ENCODE results near the gene LRFN2. TPM values are rescaled to one million over a fixed set of nuclear protein-coding genes. Genes with fewer than 3 reads are reported as not detected.

The LRFN2 gene
- polyA plus RNA-seq, 3 donors: not detected

GRCh38 chr6:40484066-40484465 lies 103.1 kb downstream of the LRFN2 start:
- Histone ChIP-seq H3K79me2 (ENCODE audit: insufficient read depth, low read length) (no peaks in the 10 kb centered on the region), H3K4me2 (replicated peaks; ENCODE audit: extremely low read depth, low read length, poor library complexity, severe bottlenecking) (no peak overlapping the region), H3K27ac (ENCODE audit: low read depth in 1 of 2, low read length in 2 of 2) (no peak overlapping the region), H3K27me3 (ENCODE audit: control insufficient read depth in 2 of 2, insufficient read depth in 2 of 2, low read length in 2 of 2) (peaks cover 0 to 2% of the 10 kb centered on the region in 2 donors), H3K9ac (ENCODE audit: insufficient read depth, low read length, poor library complexity, severe bottlenecking) (no peak overlapping the region), H3K36me3 (replicated peaks in 1 of 2; ENCODE audit: control insufficient read depth in 1 of 2, insufficient read depth in 2 of 2, low read length in 2 of 2) (no peaks in the 10 kb centered on the region), H3K4me1 (ENCODE audit: control insufficient read depth in 1 of 2, insufficient read depth in 2 of 2, low read length in 2 of 2) (no peaks in the 10 kb centered on the region), H3K9me3 (replicated peaks in 1 of 2; ENCODE audit: control insufficient read depth in 1 of 2, insufficient read depth in 1 of 2, low read length in 2 of 2) (no peaks in the 10 kb centered on the region), H4K20me1 (ENCODE audit: insufficient read depth, low read length) (no peaks in the 10 kb centered on the region), H2AFZ (ENCODE audit: insufficient read depth, low read depth, low read length, poor library complexity, severe bottlenecking) (no peak overlapping the region), H3K4me3 (replicated peaks in 1 of 3; ENCODE audit: low read depth in 2 of 3, low read length in 3 of 3) (no peak overlapping the region)
- WGBS (ENCODE audit: insufficient coverage): 95% methylated on average over 7 of the region's 7 CpGs
- Mint-ChIP-seq H3K4me1 (no peaks in the 10 kb centered on the region), H3K36me3 (no peaks in the 10 kb centered on the region), H3K9me3 (peaks cover 0 to 2% (median 0%) of the 10 kb centered on the region in 7 donors), H3K27me3 (ENCODE audit: low read depth in 3 of 3) (peaks cover 8 to 20% (median 12%) of the 10 kb centered on the region in 3 donors), H3K27ac (no peak overlapping the region), H3K4me3 (no peak overlapping the region)
- DNase-seq: no peak
- intact Hi-C loops (cut with micrococcal nuclease): no loop called here
- TF ChIP-seq CTCF (IDR thresholded peaks at IDR 0.05): no peak

- Mint-ChIP-seq H3K36me3 (no peaks in the 10 kb centered on the region), H3K9me3 (no peaks in the 10 kb centered on the region), H3K4me3 (no peak overlapping the region), H3K4me1 (no peaks in the 10 kb centered on the region), H3K27ac (no peak overlapping the region), H3K27me3 (ENCODE audit: low read depth in 3 of 3) (peaks cover 4 to 21% (median 14%) of the 10 kb centered on the region in 3 donors)
- Histone ChIP-seq H3K36me3 (replicated peaks in 1 of 2; ENCODE audit: control insufficient read depth in 1 of 2, insufficient read depth in 2 of 2, low read length in 2 of 2) (no peaks in the 10 kb centered on the region), H3K4me2 (replicated peaks; ENCODE audit: extremely low read depth, low read length, poor library complexity, severe bottlenecking) (no peak overlapping the region), H4K20me1 (ENCODE audit: insufficient read depth, low read length) (no peaks in the 10 kb centered on the region), H3K27ac (ENCODE audit: low read depth in 1 of 2, low read length in 2 of 2) (no peak overlapping the region), H3K79me2 (ENCODE audit: insufficient read depth, low read length) (no peaks in the 10 kb centered on the region), H3K4me3 (replicated peaks in 1 of 3; ENCODE audit: low read depth in 2 of 3, low read length in 3 of 3) (no peak overlapping the region), H3K9ac (ENCODE audit: insufficient read depth, low read length, poor library complexity, severe bottlenecking) (no peak overlapping the region), H3K9me3 (replicated peaks in 1 of 2; ENCODE audit: control insufficient read depth in 1 of 2, insufficient read depth in 1 of 2, low read length in 2 of 2) (no peaks in the 10 kb centered on the region), H3K27me3 (ENCODE audit: control insufficient read depth in 2 of 2, insufficient read depth in 2 of 2, low read length in 2 of 2) (peaks cover 0 to 2% of the 10 kb centered on the region in 2 donors), H2AFZ (ENCODE audit: insufficient read depth, low read depth, low read length, poor library complexity, severe bottlenecking) (no peak overlapping the region), H3K4me1 (ENCODE audit: control insufficient read depth in 1 of 2, insufficient read depth in 2 of 2, low read length in 2 of 2) (no peaks in the 10 kb centered on the region)
- intact Hi-C loops (cut with micrococcal nuclease): no loop called here
- 81% methylated on average over 6 of the region's 7 CpGs for WGBS (ENCODE audit: insufficient coverage)
- no peak for TF ChIP-seq CTCF (IDR thresholded peaks at IDR 0.05)
- no peak for DNase-seq
Observed at GRCh38 chr6:40482532-40482931, 104.6 kb downstream of the LRFN2 start.

Measured in CD14-positive monocyte (primary cell).